Naive thymus-derived CD8-positive, alpha-beta T cell (primary cell): ENCODE data around the gene ANKRD34A. TPM values are rescaled to one million over a fixed set of nuclear protein-coding genes. Genes with fewer than 3 reads are reported as not detected.
"Not testable (repeated sequence)": the region's sequence is repeated elsewhere in the genome, so short reads cannot be mapped to it uniquely, and the experiment has no call there.

ENCODE experiments used
- ATAC-seq, 2 donors: fragments of 150-1000 bp; cut with Tn5 transposase in 1 of 2; sonication (Bioruptor Pico), chemical (Tn5 transposase) in 1 of 2; 1 replicate in 1 of 2; 2 replicates in 1 of 2; pipeline ENCODE4 v1.10.0; 2021; ENCODE audit warnings: mild to moderate bottlenecking in 2 of 2, moderate library complexity in 2 of 2
- POLR2A ChIA-PET: fragments of 350-600 bp; sonication (Branson Sonifier 250); formaldehyde crosslinking; loops from one replicate; lab custom pipeline; 2021; ENCODE audit warnings: antibody characterized with exemption; lab: Charles Lee
- DNase-seq, 10 donors: peaks; one replicate each; pipeline versions ENCODE4 v3.0.0 to v3.0.0-alpha.2; 2020 to 2022
- H3K27ac Mint-ChIP-seq, 10 donors: one replicate each; pipeline ENCODE4 v1.8.0; 2020 to 2022; ENCODE audit warnings: mild to moderate bottlenecking in 10 of 10, mixed read lengths in 10 of 10, moderate library complexity in 4 of 10, inconsistent platforms in 1 of 10
- H3K27me3 Mint-ChIP-seq, 5 donors: one replicate each; pipeline ENCODE4 v1.8.0; 2021 to 2022; ENCODE audit warnings: mixed read lengths in 5 of 5
- H3K36me3 Mint-ChIP-seq, 3 donors: one replicate each; pipeline ENCODE4 v1.8.0; 2020 to 2022; ENCODE audit warnings: mixed read lengths in 3 of 3, mild to moderate bottlenecking in 2 of 3, inconsistent platforms in 1 of 3
- H3K4me1 Mint-ChIP-seq, 4 donors: one replicate each; pipeline ENCODE4 v1.8.0; 2021 to 2022; ENCODE audit warnings: mixed read lengths in 4 of 4
- H3K4me3 Mint-ChIP-seq, 10 donors: one replicate each; pipeline ENCODE4 v1.8.0; 2020 to 2022; ENCODE audit warnings: mild to moderate bottlenecking in 10 of 10, mixed read lengths in 10 of 10, moderate library complexity in 6 of 10, inconsistent platforms in 1 of 10
- H3K9me3 Mint-ChIP-seq, 9 donors: one replicate each; pipeline ENCODE4 v1.8.0; 2020 to 2022; ENCODE audit warnings: mixed read lengths in 9 of 9, mild to moderate bottlenecking in 3 of 9, inconsistent platforms in 1 of 9, moderate library complexity in 1 of 9
- polyA plus RNA-seq, 3 donors: library from polyadenylated mRNA; unstranded; fragments of 300-500 nt; fragmentation: Illumina TruSeq; gene quantifications; one replicate each; pipeline ENCODE4 v1.2.3, GENCODE V29; 2021
- total RNA-seq, 8 experiments: library from RNA in 2 of 8; stranded (reverse) in 2 of 8; gene quantifications; one replicate each; pipeline ENCODE4 v1.2.3 and lab custom pipeline; 2021 to 2026

The ANKRD34A gene
- total and polyA plus RNA-seq, 5 experiments from 2014 or later = 0.12 to 1.6 (median 0.38) TPM

- Mint-ChIP-seq H3K27me3 (no peaks in the 10 kb centered on the region), H3K9me3 (no peaks in the 10 kb centered on the region), H3K4me1 (peaks cover 2 to 16% (median 10%) of the 10 kb centered on the region in 4 donors), H3K4me3 (no peak overlapping the region), H3K27ac (peak overlapping the region in 4 of 10 donors; percentile 27 to 51 (median 41)), H3K36me3 (peaks cover 6 to 80% (median 10%) of the 10 kb centered on the region in 3 donors)
- no peak for ATAC-seq
- DNase-seq = no peak
- POLR2A ChIA-PET = interaction anchor here (0.6 to 1.5 kb wide), 3 partner anchors 10 to 45 kb away, joined by 3 to 9 read pairs (median 3); partner anchors contain the start of genes PEX11B and RBM8A
Observed at GRCh38 chr1:145937436-145937835, 26.9 kb downstream of the ANKRD34A start.

GRCh38 chr1:145936247-145936646 lies 28.1 kb downstream of the ANKRD34A start:
- Mint-ChIP-seq H3K36me3 (peaks cover 3 to 69% (median 10%) of the 10 kb centered on the region in 3 donors), H3K9me3 (no peaks in the 10 kb centered on the region), H3K4me3 (no peak overlapping the region), H3K27ac (peak overlapping the region in 2 of 10 donors; percentile 28 to 61), H3K27me3 (no peaks in the 10 kb centered on the region), H3K4me1 (peaks cover 4 to 24% (median 18%) of the 10 kb centered on the region in 4 donors)
- POLR2A ChIA-PET = interaction anchor here (1.1 to 1.5 kb wide), 5 partner anchors 8 to 27 kb away, joined by 3 to 7 read pairs (median 4); partner anchors contain the start of genes LIX1L, PEX11B and RBM8A
- DNase-seq (no peak), ATAC-seq (no peak)

- ATAC-seq (no peak), DNase-seq (no peak)
- POLR2A ChIA-PET = interaction anchor here (1.1 to 1.5 kb wide), 4 partner anchors 8 to 28 kb away, joined by 3 to 7 read pairs (median 5); partner anchors contain the start of genes LIX1L and RBM8A
- H3K27ac Mint-ChIP-seq = peak overlapping the region in 6 of 10 donors; percentile 3 to 89 (median 46)
- H3K4me1 Mint-ChIP-seq = peaks cover 4 to 24% (median 21%) of the 10 kb centered on the region in 4 donors
- H3K27me3 Mint-ChIP-seq = no peaks in the 10 kb centered on the region
- no peaks in the 10 kb centered on the region for H3K9me3 Mint-ChIP-seq
- H3K36me3 Mint-ChIP-seq = peaks cover 3 to 68% (median 10%) of the 10 kb centered on the region in 3 donors
- H3K4me3 Mint-ChIP-seq = no peak overlapping the region
Observed at GRCh38 chr1:145935708-145936107, 28.7 kb downstream of the ANKRD34A start.

GRCh38 chr1:145932522-145933009 lies 31.8 kb downstream of the ANKRD34A start:
- ATAC-seq, H3K9me3 Mint-ChIP-seq, H3K27me3 Mint-ChIP-seq: not testable (repeated sequence)
- Mint-ChIP-seq H3K36me3 (peaks cover 3 to 43% (median 10%) of the 10 kb centered on the region in 3 donors), H3K4me3 (peak overlapping the region; percentile 19 to 80 (median 67)), H3K4me1 (peaks cover 7 to 30% (median 30%) of the 10 kb centered on the region in 4 donors), H3K27ac (peak overlapping the region; percentile 71 to 95 (median 93))
- peak in 3 of 10 donors; percentile 29 to 48 (median 29) for DNase-seq
- POLR2A ChIA-PET = interaction anchor here (0.6 to 2.6 kb wide), 6 partner anchors 13 to 57 kb away, joined by 4 to 13 read pairs (median 5); partner anchors contain the start of genes ANKRD34A, LIX1L, PEX11B and POLR3GL

DNA sequence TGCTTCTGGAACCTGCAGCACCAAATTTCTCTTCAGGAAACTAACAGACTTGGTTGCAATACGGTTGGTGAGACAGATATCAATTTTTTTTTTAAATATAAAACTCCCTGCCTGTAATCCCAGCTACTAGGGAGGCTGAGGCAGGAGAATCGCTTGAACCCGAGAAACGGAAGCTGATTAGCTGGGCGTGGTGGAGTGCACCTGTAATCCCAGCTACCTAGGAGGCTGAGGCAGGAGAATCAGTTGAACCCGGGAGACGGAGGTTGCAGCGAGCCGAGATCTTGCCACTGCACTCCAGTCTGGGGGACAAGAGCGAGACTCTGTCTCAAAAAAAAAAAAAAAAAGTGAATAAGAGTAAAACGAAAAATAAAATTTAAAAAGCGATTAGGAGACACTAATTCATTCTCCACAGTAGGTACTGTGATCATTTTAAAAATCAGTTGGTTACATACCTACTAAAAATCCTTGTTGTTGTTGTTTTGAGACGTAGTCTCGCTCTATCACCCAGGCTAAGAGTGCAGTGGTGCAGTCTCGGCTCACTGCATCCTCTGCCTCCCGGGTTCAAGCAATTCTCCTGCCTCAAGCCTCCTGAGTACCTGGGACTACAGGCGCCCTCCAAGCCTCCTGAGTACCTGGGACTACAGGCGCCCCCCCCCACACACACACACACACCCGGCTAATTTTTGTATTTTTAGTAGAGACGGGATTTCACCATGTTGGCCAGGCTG lies 36.3 kb downstream of the ANKRD34A start:
- POLR2A ChIA-PET = interaction anchor here (0.7 to 3.9 kb wide), 34 partner anchors 8 to 124 kb away, joined by 3 to 288 read pairs (median 7); partner anchors contain the start of genes ANKRD34A, ITGA10, LIX1L and NUDT17
- Mint-ChIP-seq H3K4me3 (peak overlapping the region in 6 of 10 donors; percentile 38 to 87 (median 66)), H3K27ac (peak overlapping the region in 2 of 10 donors; percentile 91 to 94), H3K36me3 (peaks cover 0 to 9% (median 5%) of the 10 kb centered on the region in 3 donors), H3K27me3 (no peaks in the 10 kb centered on the region), H3K4me1 (peaks cover 7 to 26% (median 24%) of the 10 kb centered on the region in 4 donors), H3K9me3 (no peaks in the 10 kb centered on the region)
- DNase-seq (no peak), ATAC-seq (no peak)

DNA sequence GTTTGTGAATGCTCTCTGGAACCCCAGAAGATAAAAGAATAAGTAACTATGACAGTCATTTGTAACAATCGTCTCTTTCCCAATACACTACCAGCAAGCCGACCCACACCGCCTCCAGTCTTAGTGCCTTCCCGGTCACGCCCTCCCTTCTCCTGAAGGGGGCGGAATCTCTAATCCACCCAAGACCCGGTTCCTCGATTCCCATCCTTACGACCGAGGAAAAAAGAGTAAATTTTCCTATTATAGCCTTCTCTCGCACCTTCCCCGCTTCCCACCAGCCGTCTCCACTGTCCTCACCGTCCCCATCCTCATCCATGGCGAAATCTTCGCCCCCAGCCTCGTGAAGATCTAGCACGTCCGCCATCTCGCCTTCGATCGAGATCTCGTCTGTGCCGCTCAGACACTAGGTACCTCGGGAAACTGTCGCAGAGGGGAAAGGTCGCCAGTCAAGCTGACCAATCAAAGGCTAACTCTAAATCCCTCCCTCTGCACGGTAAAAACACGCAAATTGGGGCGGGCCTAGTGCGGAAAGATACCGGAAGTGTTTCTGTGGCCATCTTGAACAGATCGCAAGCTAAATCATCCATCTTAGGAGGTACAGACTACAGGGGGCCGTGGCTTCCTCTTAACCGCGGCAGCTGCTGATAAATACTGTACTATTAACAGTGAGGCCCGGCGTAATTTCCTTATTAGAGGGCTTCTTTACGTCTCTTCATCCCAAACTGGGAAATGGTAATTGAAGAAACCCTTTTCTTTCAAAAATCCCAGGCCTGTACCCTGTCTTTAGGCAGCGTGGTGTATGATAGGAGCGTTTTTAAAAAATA lies 37.1 kb downstream of the ANKRD34A start, which contains the start of gene RBM8A:
TSS of gene RBM8A (minus strand) at position 422 of the 824 bp plus-strand sequence. CDS start at position 364, 58 bp downstream.
- ATAC-seq = peak; percentile 94 to 96
- H3K9me3 Mint-ChIP-seq = no peaks in the 10 kb centered on the region
- H3K4me3 Mint-ChIP-seq = peak within 1 kb of the TSS in 3 of 10 donors; percentile 43 to 80 (median 52)
- DNase-seq = peak; percentile 72 to 98 (median 95)
- POLR2A ChIA-PET = interaction anchor here (0.5 to 3.9 kb wide), 37 partner anchors 9 to 125 kb away, joined by 3 to 288 read pairs (median 7); partner anchors contain the start of genes ANKRD34A, ITGA10, LIX1L and NUDT17
- peak within 1 kb of the TSS in 2 of 10 donors; percentile 91 to 94 for H3K27ac Mint-ChIP-seq
- peaks cover 0 to 17% (median 5%) of the 10 kb centered on the region in 3 donors for H3K36me3 Mint-ChIP-seq
- H3K4me1 Mint-ChIP-seq = peaks cover 7 to 18% (median 16%) of the 10 kb centered on the region in 4 donors
- no peaks in the 10 kb centered on the region for H3K27me3 Mint-ChIP-seq

GRCh38 chr1:145926686-145927062 lies 37.7 kb downstream of the ANKRD34A start:
- POLR2A ChIA-PET = interaction anchor here (0.6 to 3.9 kb wide), 19 partner anchors 8 to 109 kb away, joined by 3 to 288 read pairs (median 8); partner anchors contain the start of genes ANKRD34A, ITGA10, LIX1L and PEX11B
- no peak for ATAC-seq
- Mint-ChIP-seq H3K36me3 (peaks cover 0 to 19% (median 5%) of the 10 kb centered on the region in 3 donors), H3K4me1 (peaks cover 7 to 14% (median 11%) of the 10 kb centered on the region in 4 donors), H3K27me3 (no peaks in the 10 kb centered on the region), H3K4me3 (no peak overlapping the region), H3K9me3 (no peaks in the 10 kb centered on the region), H3K27ac (no peak overlapping the region)
- no peak for DNase-seq

DNA sequence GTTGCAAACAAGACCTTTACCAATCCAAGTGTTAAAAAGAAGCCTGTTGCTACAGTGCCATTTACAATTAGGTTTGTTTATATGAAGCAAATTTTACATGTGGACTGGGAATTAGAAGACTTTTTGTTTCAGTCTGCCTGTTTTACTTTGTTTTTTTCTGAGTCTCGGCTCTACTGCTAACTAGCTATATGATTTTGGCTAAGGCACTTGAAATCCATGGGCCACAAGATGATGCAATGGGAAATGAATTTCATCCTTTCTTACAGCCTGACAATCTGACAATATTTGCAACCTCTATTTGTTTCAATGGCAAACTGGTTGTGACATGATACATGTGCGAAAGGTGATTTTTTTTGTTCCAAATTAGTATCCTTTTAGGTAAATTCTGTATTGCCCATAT lies 42.1 kb downstream of the ANKRD34A start:
- Mint-ChIP-seq H3K27ac (peak overlapping the region in 1 of 10 donors; percentile 18), H3K4me3 (no peak overlapping the region), H3K27me3 (no peaks in the 10 kb centered on the region), H3K4me1 (peaks cover 17 to 35% (median 32%) of the 10 kb centered on the region in 4 donors), H3K36me3 (peaks cover 0 to 22% (median 5%) of the 10 kb centered on the region in 3 donors), H3K9me3 (no peaks in the 10 kb centered on the region)
- DNase-seq = no peak
- ATAC-seq = no peak
- POLR2A ChIA-PET = interaction anchor here (1.0 to 6.7 kb wide), 3 partner anchors 8 to 64 kb away, joined by 4 to 117 read pairs (median 6); partner anchors contain the start of genes ANKRD34A, LIX1L, PIAS3 and POLR3GL

DNA sequence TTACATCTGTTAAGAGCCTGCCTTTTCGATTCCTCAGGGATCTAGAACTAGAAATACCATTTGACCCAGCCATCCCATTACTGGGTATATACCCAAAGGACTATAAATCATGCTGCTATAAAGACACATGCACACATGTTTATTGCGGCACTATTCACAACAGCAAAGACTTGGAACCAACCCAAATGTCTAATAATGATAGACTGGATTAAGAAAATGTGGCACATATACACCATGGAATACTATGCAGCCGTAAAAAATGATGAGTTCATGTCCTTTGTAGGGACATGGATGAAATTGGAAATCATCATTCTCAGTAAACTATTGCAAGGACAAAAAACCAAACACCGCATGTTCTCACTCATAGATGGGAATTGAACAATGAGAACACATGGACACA lies 44.1 kb downstream of the ANKRD34A start:
- DNase-seq, H3K27me3 Mint-ChIP-seq, ATAC-seq, H3K9me3 Mint-ChIP-seq: not testable (repeated sequence)
- H3K36me3 Mint-ChIP-seq = peaks cover 0 to 38% (median 3%) of the 10 kb centered on the region in 3 donors
- H3K4me1 Mint-ChIP-seq = peaks cover 21 to 48% (median 44%) of the 10 kb centered on the region in 4 donors
- H3K4me3 Mint-ChIP-seq = peak overlapping the region; percentile 72 to 94 (median 90)
- H3K27ac Mint-ChIP-seq = peak overlapping the region in 8 of 10 donors; percentile 52 to 96 (median 83)
- POLR2A ChIA-PET = interaction anchor here (3.1 to 6.7 kb wide), 2 partner anchors 40 to 61 kb away, joined by 34 to 117 read pairs; partner anchors contain the start of genes ANKRD34A, LIX1L, PIAS3 and POLR3GL

DNA sequence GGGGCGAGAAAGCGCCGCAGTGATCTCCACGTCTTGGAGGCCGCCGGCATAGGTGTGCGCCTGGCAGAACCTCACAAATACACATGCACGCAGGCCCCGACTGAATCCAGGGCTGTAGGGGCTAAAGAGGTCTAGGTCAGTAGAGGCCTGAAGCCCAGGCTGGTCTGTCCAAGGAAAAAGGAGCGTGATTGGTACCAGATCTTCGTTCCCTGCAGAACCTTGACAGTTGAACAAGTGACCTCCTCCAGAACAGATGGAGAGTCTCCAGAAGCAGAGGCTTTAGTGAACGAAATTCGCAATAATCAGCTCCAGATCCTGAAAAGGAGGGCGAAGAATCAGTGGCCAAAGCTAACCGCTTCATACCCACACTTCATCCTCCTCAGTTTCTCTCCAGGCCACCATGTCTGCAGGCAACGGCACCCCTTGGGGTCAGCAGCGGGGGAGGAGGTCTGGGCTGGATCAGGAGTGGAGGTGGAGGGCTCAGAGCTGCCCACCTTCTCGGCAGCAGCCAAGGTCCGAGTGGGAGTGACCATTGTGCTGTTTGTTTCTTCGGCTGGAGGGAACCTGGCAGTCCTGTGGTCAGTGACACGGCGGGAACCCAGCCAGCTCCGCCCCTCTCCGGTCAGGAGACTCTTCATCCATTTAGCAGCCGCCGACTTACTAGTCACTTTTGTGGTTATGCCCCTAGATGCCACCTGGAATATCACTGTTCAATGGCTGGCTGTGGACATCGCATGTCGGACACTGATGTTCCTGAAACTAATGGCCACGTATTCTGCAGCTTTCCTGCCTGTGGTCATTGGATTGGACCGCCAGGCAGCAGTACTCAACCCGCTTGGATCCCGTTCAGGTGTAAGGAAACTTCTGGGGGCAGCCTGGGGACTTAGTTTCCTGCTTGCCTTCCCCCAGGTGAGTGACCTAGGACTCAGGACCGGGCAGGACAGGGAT lies 45.1 kb downstream of the ANKRD34A start:
- Mint-ChIP-seq H3K4me3 (peak overlapping the region; percentile 87 to 94 (median 92)), H3K27me3 (no peaks in the 10 kb centered on the region), H3K4me1 (peaks cover 25 to 52% (median 48%) of the 10 kb centered on the region in 4 donors), H3K9me3 (no peaks in the 10 kb centered on the region), H3K36me3 (peaks cover 0 to 45% (median 3%) of the 10 kb centered on the region in 3 donors), H3K27ac (peak overlapping the region; percentile 91 to 97 (median 96))
- DNase-seq (peak in 1 of 10 donors; percentile 14), ATAC-seq (peak; percentile 9 to 24)
- POLR2A ChIA-PET = interaction anchor here (0.6 to 6.7 kb wide), 16 partner anchors 8 to 118 kb away, joined by 3 to 117 read pairs (median 6); partner anchors contain the start of genes ANKRD34A, ANKRD35, LIX1L and PIAS3
